ENCODE measurements around the gene KLHL5. TPM values are rescaled to one million over a fixed set of nuclear protein-coding genes. Genes with fewer than 3 reads are reported as not detected.

KLHL5 gene
- polyA plus RNA-seq, 3 donors: 16.7 to 32.2 (median 23.3) TPM

- peaks cover 16 to 57% of the 10 kb centered on the region in 2 donors for H3K36me3 ChIP-seq (replicated peaks in 1 of 2; ENCODE audit: control insufficient read depth in 1 of 2, insufficient read depth in 2 of 2, low read length in 2 of 2)
- no peaks in the 10 kb centered on the region for H3K4me1 ChIP-seq (ENCODE audit: control insufficient read depth in 1 of 2, insufficient read depth in 2 of 2, low read length in 2 of 2)
- H3K27me3 ChIP-seq (ENCODE audit: control insufficient read depth in 2 of 2, insufficient read depth in 2 of 2, low read length in 2 of 2): no peaks in the 10 kb centered on the region
- H3K36me3 Mint-ChIP-seq: peaks cover 27 to 31% of the 10 kb centered on the region in 2 donors
- H3K27ac Mint-ChIP-seq: no peak overlapping the region
- no peak overlapping the region for H3K4me3 Mint-ChIP-seq
- no peak overlapping the region for H3K4me3 ChIP-seq (replicated peaks in 1 of 3; ENCODE audit: low read depth in 2 of 3, low read length in 3 of 3)
- H3K9ac ChIP-seq (ENCODE audit: insufficient read depth, low read length, poor library complexity, severe bottlenecking): no peak overlapping the region
- H3K4me1 Mint-ChIP-seq: no peaks in the 10 kb centered on the region
- intact Hi-C loops (cut with micrococcal nuclease): no loop called here
- WGBS (ENCODE audit: insufficient coverage): no CpG with 5 or more reads among the region's 5 CpGs
- DNase-seq: no peak
- no peak overlapping the region for H3K4me2 ChIP-seq (replicated peaks; ENCODE audit: extremely low read depth, low read length, poor library complexity, severe bottlenecking)
- H3K9me3 Mint-ChIP-seq: no peaks in the 10 kb centered on the region
- no peaks in the 10 kb centered on the region for H3K27me3 Mint-ChIP-seq (ENCODE audit: low read depth in 3 of 3)
- no peak for TF ChIP-seq CTCF (IDR thresholded peaks at IDR 0.05)
- H3K27ac ChIP-seq (ENCODE audit: low read depth in 1 of 2, low read length in 2 of 2): no peak overlapping the region
- H3K79me2 ChIP-seq (ENCODE audit: insufficient read depth, low read length): no peaks in the 10 kb centered on the region
- H4K20me1 ChIP-seq (ENCODE audit: insufficient read depth, low read length): no peaks in the 10 kb centered on the region
- no peak overlapping the region for H2AFZ ChIP-seq (ENCODE audit: insufficient read depth, low read depth, low read length, poor library complexity, severe bottlenecking)
- no peaks in the 10 kb centered on the region for H3K9me3 ChIP-seq (replicated peaks in 1 of 2; ENCODE audit: control insufficient read depth in 1 of 2, insufficient read depth in 1 of 2, low read length in 2 of 2)
Observed at GRCh38 chr4:39085891-39086290, 23.9 kb downstream of the KLHL5 start.

GRCh38 chr4:39096847-39097246 lies 34.8 kb downstream of the KLHL5 start:
- Histone ChIP-seq H3K4me1 (ENCODE audit: control insufficient read depth in 1 of 2, insufficient read depth in 2 of 2, low read length in 2 of 2) (peaks cover 0 to 7% of the 10 kb centered on the region in 2 donors), H2AFZ (ENCODE audit: insufficient read depth, low read depth, low read length, poor library complexity, severe bottlenecking) (no peak overlapping the region), H3K36me3 (replicated peaks in 1 of 2; ENCODE audit: control insufficient read depth in 1 of 2, insufficient read depth in 2 of 2, low read length in 2 of 2) (peaks cover 3 to 28% of the 10 kb centered on the region in 2 donors), H3K27ac (ENCODE audit: low read depth in 1 of 2, low read length in 2 of 2) (no peak overlapping the region), H3K4me3 (replicated peaks in 1 of 3; ENCODE audit: low read depth in 2 of 3, low read length in 3 of 3) (no peak overlapping the region), H3K4me2 (replicated peaks; ENCODE audit: extremely low read depth, low read length, poor library complexity, severe bottlenecking) (no peak overlapping the region), H3K9ac (ENCODE audit: insufficient read depth, low read length, poor library complexity, severe bottlenecking) (no peak overlapping the region), H4K20me1 (ENCODE audit: insufficient read depth, low read length) (no peaks in the 10 kb centered on the region), H3K27me3 (ENCODE audit: control insufficient read depth in 2 of 2, insufficient read depth in 2 of 2, low read length in 2 of 2) (no peaks in the 10 kb centered on the region), H3K9me3 (replicated peaks in 1 of 2; ENCODE audit: control insufficient read depth in 1 of 2, insufficient read depth in 1 of 2, low read length in 2 of 2) (no peaks in the 10 kb centered on the region), H3K79me2 (ENCODE audit: insufficient read depth, low read length) (no peaks in the 10 kb centered on the region)
- intact Hi-C loops (cut with micrococcal nuclease): no loop called here
- Mint-ChIP-seq H3K36me3 (peaks cover 6 to 13% of the 10 kb centered on the region in 2 donors), H3K27ac (peak overlapping the region in 2 of 7 donors; percentile 42 to 77), H3K4me3 (no peak overlapping the region), H3K9me3 (no peaks in the 10 kb centered on the region), H3K27me3 (ENCODE audit: low read depth in 3 of 3) (no peaks in the 10 kb centered on the region), H3K4me1 (peaks cover 6% of the 10 kb centered on the region)
- no peak for TF ChIP-seq CTCF (IDR thresholded peaks at IDR 0.05)
- DNase-seq: peak; percentile 6 to 52 (median 37)
- no CpG with 5 or more reads among the region's 1 CpG for WGBS (ENCODE audit: insufficient coverage)

All from CD14-positive monocyte (primary cell).